ENCODE data around the gene ADRA1B. TPM values are rescaled to one million over a fixed set of nuclear protein-coding genes. Genes with fewer than 3 reads are reported as not detected.

ADRA1B gene
- total RNA-seq, 2 donors from 2014 or later: 3.4 to 3.5 TPM

- no peak for TF ChIP-seq CTCF (IDR thresholded peaks at IDR 0.05)
- Histone ChIP-seq H3K4me3 (peak overlapping the region; percentile 30 to 49), H3K9me3 (no peaks in the 10 kb centered on the region), H3K27me3 (no peaks in the 10 kb centered on the region), H3K27ac (no peak overlapping the region), H3K4me1 (peaks cover 0 to 7% of the 10 kb centered on the region in 2 donors), H3K36me3 (no peaks in the 10 kb centered on the region)
- no peak for DNase-seq (ENCODE audit: low spot score)
These were observed 56.5 kb downstream of the ADRA1B start for GRCh38 chr5:159972538-159973362.

GRCh38 chr5:159975462-159976019 lies 59.3 kb downstream of the ADRA1B start:
- no peaks in the 10 kb centered on the region for H3K27me3 ChIP-seq
- no peaks in the 10 kb centered on the region for H3K9me3 ChIP-seq
- H3K4me3 ChIP-seq: no peak overlapping the region
- peak overlapping the region in 1 of 2 donors; percentile 50 for H3K27ac ChIP-seq
- H3K4me1 ChIP-seq: peaks cover 0 to 7% of the 10 kb centered on the region in 2 donors
- H3K36me3 ChIP-seq: no peaks in the 10 kb centered on the region
- no peak for DNase-seq (ENCODE audit: low spot score)
- TF ChIP-seq CTCF (IDR thresholded peaks at IDR 0.05): no peak

GRCh38 chr5:159976921-159977320 lies 60.6 kb downstream of the ADRA1B start:
- no peak overlapping the region for H3K27ac ChIP-seq
- TF ChIP-seq CTCF (IDR thresholded peaks at IDR 0.05): no peak
- no peaks in the 10 kb centered on the region for H3K9me3 ChIP-seq
- H3K4me1 ChIP-seq: peaks cover 0 to 7% of the 10 kb centered on the region in 2 donors
- no peaks in the 10 kb centered on the region for H3K27me3 ChIP-seq
- no peaks in the 10 kb centered on the region for H3K36me3 ChIP-seq
- no peak for DNase-seq (ENCODE audit: low spot score)
- H3K4me3 ChIP-seq: no peak overlapping the region

GRCh38 chr5:159978358-159978757 lies 62.1 kb downstream of the ADRA1B start:
- H3K36me3 ChIP-seq: no peaks in the 10 kb centered on the region
- TF ChIP-seq CTCF (IDR thresholded peaks at IDR 0.05): no peak
- no peaks in the 10 kb centered on the region for H3K27me3 ChIP-seq
- H3K4me3 ChIP-seq: no peak overlapping the region
- no peak for DNase-seq (ENCODE audit: low spot score)
- no peak overlapping the region for H3K27ac ChIP-seq
- H3K4me1 ChIP-seq: no peaks in the 10 kb centered on the region
- H3K9me3 ChIP-seq: no peaks in the 10 kb centered on the region

GRCh38 chr5:159982421-159983173 lies 66.3 kb downstream of the ADRA1B start:
- Histone ChIP-seq H3K4me1 (no peaks in the 10 kb centered on the region), H3K36me3 (no peaks in the 10 kb centered on the region), H3K27ac (no peak overlapping the region), H3K27me3 (no peaks in the 10 kb centered on the region), H3K9me3 (no peaks in the 10 kb centered on the region), H3K4me3 (no peak overlapping the region)
- TF ChIP-seq CTCF (IDR thresholded peaks at IDR 0.05): no peak
- DNase-seq (ENCODE audit: low spot score): no peak
